Panc1 (cell line): ENCODE data around the gene FBXO42.
A peak's percentile ranks its signal among the peaks of the same experiment; 100 is the strongest.

Experiments
- CTCF ChIP-seq: fragments of 450-650 bp; IDR thresholded peaks from 2 replicates; pipeline ENCODE4 v1.5.1; 2017; ENCODE audit warnings: mild to moderate bottlenecking
- POLR2AphosphoS5 ChIP-seq: IDR thresholded peaks from 2 replicates; pipeline ENCODE4 v1.6.1; 2012; ENCODE audit warnings: mild to moderate bottlenecking, low read depth, low read length, moderate library complexity
- REST ChIP-seq, 2 experiments: IDR thresholded peaks; 2 replicates each; pipeline ENCODE4 v1.6.1; 2011 to 2012; ENCODE audit warnings: low read depth in 2 of 2, control low read depth in 1 of 2, low read length in 1 of 2, mild to moderate bottlenecking in 1 of 2, moderate library complexity in 1 of 2; ENCODE audit not compliant: insufficient read depth in 1 of 2
- SIN3A ChIP-seq: IDR thresholded peaks from 2 replicates; pipeline ENCODE4 v1.6.1; 2012; ENCODE audit warnings: low read depth, mild to moderate bottlenecking, low read length, moderate library complexity, borderline replicate concordance; ENCODE audit not compliant: insufficient read depth

- TF ChIP-seq CTCF = no peak
- 0 out of 2 replicates have a peak, but pooled peaks have one; percentile 37 for TF ChIP-seq SIN3A
- no peak for TF ChIP-seq REST (IDR thresholded peaks at IDR 0.05; ENCODE audit: insufficient read depth in 1 of 2, low read depth in 2 of 2, low read length in 1 of 2)
- no peak for TF ChIP-seq POLR2AphosphoS5
Observed at GRCh38 chr1:16217061-16217785, 135.1 kb downstream of the FBXO42 start.
